Fibroblast of lung (primary cell): Measurements from ENCODE around the gene CYP27B1. TPM values are rescaled to one million over a fixed set of nuclear protein-coding genes. Genes with fewer than 3 reads are reported as not detected.

Experiments
- DNase-seq, 2 donors: peaks; one replicate each; pipeline versions ENCODE4 v3.0.0 to v3.0.0-alpha.2; 2010; ENCODE audit warnings: low read depth in 2 of 2
- H2AFZ ChIP-seq: 2 replicates; pipeline ENCODE4 v1.5.1; 2012; ENCODE audit warnings: low read length, control low read depth, inconsistent platforms
- H3K27ac ChIP-seq: 2 replicates; pipeline ENCODE4 v1.5.1; 2011; ENCODE audit warnings: low read length, control low read depth; ENCODE audit not compliant: insufficient read depth
- H3K27me3 ChIP-seq: 2 replicates; pipeline ENCODE4 v1.5.1; 2011; ENCODE audit warnings: mild to moderate bottlenecking, low read length; ENCODE audit not compliant: control insufficient read depth, insufficient read depth
- H3K36me3 ChIP-seq: 2 replicates; pipeline ENCODE4 v1.5.1; 2011; ENCODE audit warnings: low read length; ENCODE audit not compliant: control insufficient read depth, insufficient read depth
- H3K4me1 ChIP-seq: 2 replicates; pipeline ENCODE4 v1.5.1; 2011; ENCODE audit warnings: low read length; ENCODE audit not compliant: control insufficient read depth, insufficient read depth; ENCODE audit errors: extremely low read depth
- H3K4me2 ChIP-seq: 2 replicates; pipeline ENCODE4 v1.5.1; 2011; ENCODE audit warnings: low read length, control low read depth; ENCODE audit not compliant: insufficient read depth; ENCODE audit errors: extremely low read depth
- H3K4me3 ChIP-seq, 4 experiments: fragments of 200-600 bp in 1 of 4; sonication (generic) in 1 of 4; replicated peaks in 1 of 4; 2 replicates each; pipeline ENCODE4 v1.5.1; 2011 to 2016; ENCODE audit warnings: low read length in 4 of 4, low read depth in 3 of 4, mild to moderate bottlenecking in 3 of 4, control low read depth in 2 of 4, inconsistent platforms in 1 of 4, mixed read lengths in 1 of 4; ENCODE audit not compliant: insufficient read depth in 1 of 4; ENCODE audit errors: control extremely low read depth in 1 of 4
- H3K79me2 ChIP-seq: 2 replicates; pipeline ENCODE4 v1.5.1; 2012; ENCODE audit warnings: mild to moderate bottlenecking, low read length, inconsistent platforms; ENCODE audit not compliant: control insufficient read depth, insufficient read depth
- H3K9ac ChIP-seq: 2 replicates; pipeline ENCODE4 v1.5.1; 2011; ENCODE audit warnings: mild to moderate bottlenecking, low read length, control low read depth; ENCODE audit not compliant: insufficient read depth
- H3K9me3 ChIP-seq: 2 replicates; pipeline ENCODE4 v1.5.1; 2012; ENCODE audit warnings: low read depth, low read length; ENCODE audit not compliant: control insufficient read depth, insufficient read depth
- H4K20me1 ChIP-seq: 2 replicates; pipeline ENCODE4 v1.5.1; 2011; ENCODE audit warnings: low read length; ENCODE audit not compliant: control insufficient read depth, insufficient read depth; ENCODE audit errors: extremely low read depth
- CTCF ChIP-seq, 2 donors: IDR thresholded peaks in 1 of 2; conservative IDR thresholded peaks in 1 of 2; 1 replicate in 1 of 2; 2 replicates in 1 of 2; pipeline ENCODE4 v1.5.1; 2011 to 2012; ENCODE audit warnings: low read length in 2 of 2, control low read depth in 1 of 2, inconsistent platforms in 1 of 2, low read depth in 1 of 2, mild to moderate bottlenecking in 1 of 2
- EZH2 ChIP-seq: IDR thresholded peaks from 2 replicates; pipeline ENCODE4 v1.5.1; 2012; ENCODE audit warnings: low read length, control low read depth, mild to moderate bottlenecking; ENCODE audit errors: missing control alignments
- polyA plus RNA-seq, 2 donors: library from polyadenylated mRNA; depleted of rRNA in 1 of 2; stranded (reverse) in 1 of 2; unstranded in 1 of 2; fragments of >200 nt; gene quantifications; 2 replicates each; pipeline ENCODE4 v1.2.1, GENCODE V29; 2011 to 2012; ENCODE audit warnings: missing spikeins in 1 of 2
- total RNA-seq: library from RNA; depleted of rRNA; stranded (reverse); fragments of >200 nt; gene quantifications from 2 replicates; pipeline ENCODE4 v1.2.1, GENCODE V29; 2014

The CYP27B1 gene
- total and polyA plus RNA-seq, 2 donors (not counting 1 experiment from before 2014, with no cell fraction given): 0.17 to 0.26 TPM

- TF ChIP-seq EZH2 (no peak), CTCF (conservative IDR thresholded peaks at IDR 0.05 in 1 of 2, IDR thresholded peaks at IDR 0.05 in 1 of 2; ENCODE audit: low read depth in 1 of 2, low read length in 2 of 2) (no peak)
- Histone ChIP-seq H3K27ac (no peak overlapping the region), H3K4me1 (no peaks in the 10 kb centered on the region), H3K27me3 (no peaks in the 10 kb centered on the region), H3K9me3 (no peaks in the 10 kb centered on the region), H3K36me3 (peaks cover 1% of the 10 kb centered on the region), H3K4me2 (no peak overlapping the region), H3K79me2 (peaks cover 3% of the 10 kb centered on the region), H3K9ac (no peak overlapping the region), H2AFZ (no peak overlapping the region), H4K20me1 (no peaks in the 10 kb centered on the region), H3K4me3 (no peak overlapping the region)
- no peak for DNase-seq
These were observed 11.0 kb upstream of the CYP27B1 start for GRCh38 chr12:57777911-57778310.

GRCh38 chr12:57777367-57777766, 10.5 kb upstream of the CYP27B1 start:
- Histone ChIP-seq H3K27ac (no peak overlapping the region), H3K4me1 (no peaks in the 10 kb centered on the region), H3K79me2 (no peaks in the 10 kb centered on the region), H3K27me3 (no peaks in the 10 kb centered on the region), H3K36me3 (peaks cover 1% of the 10 kb centered on the region), H3K9me3 (no peaks in the 10 kb centered on the region), H2AFZ (no peak overlapping the region), H4K20me1 (no peaks in the 10 kb centered on the region), H3K4me2 (no peak overlapping the region), H3K9ac (no peak overlapping the region), H3K4me3 (no peak overlapping the region)
- no peak for TF ChIP-seq CTCF (conservative IDR thresholded peaks at IDR 0.05 in 1 of 2, IDR thresholded peaks at IDR 0.05 in 1 of 2; ENCODE audit: low read depth in 1 of 2, low read length in 2 of 2)
- TF ChIP-seq EZH2: no peak
- DNase-seq: no peak

- no peak for TF ChIP-seq EZH2
- TF ChIP-seq CTCF (conservative IDR thresholded peaks at IDR 0.05 in 1 of 2, IDR thresholded peaks at IDR 0.05 in 1 of 2; ENCODE audit: low read depth in 1 of 2, low read length in 2 of 2): no peak
- Histone ChIP-seq H2AFZ (no peak overlapping the region), H3K9ac (no peak overlapping the region), H3K27me3 (no peaks in the 10 kb centered on the region), H3K4me1 (peaks cover 2% of the 10 kb centered on the region), H3K27ac (no peak overlapping the region), H3K79me2 (peaks cover 1% of the 10 kb centered on the region), H3K9me3 (no peaks in the 10 kb centered on the region), H3K4me3 (no peak overlapping the region), H4K20me1 (no peaks in the 10 kb centered on the region), H3K4me2 (no peak overlapping the region), H3K36me3 (peaks cover 1% of the 10 kb centered on the region)
- DNase-seq: no peak
These were observed 9.3 kb upstream of the CYP27B1 start for GRCh38 chr12:57776247-57776587.
